Lower leg skin (tissue), 4 donors: ENCODE data around the gene PCSK5. TPM values are rescaled to one million over a fixed set of nuclear protein-coding genes. Genes with fewer than 3 reads are reported as not detected.

ENCODE experiments used
- DNase-seq, 2 donors: peaks; one replicate each; pipeline ENCODE4 v3.0.0-alpha.2; 2019; ENCODE audit warnings: low spot score in 2 of 2
- H3K4me3 ChIP-seq: fragments of 200-600 bp; sonication (generic); 2 replicates; pipeline ENCODE4 v1.5.1; 2017; ENCODE audit warnings: mild to moderate bottlenecking, low read depth; ENCODE audit not compliant: poor library complexity, severe bottlenecking
- POLR2A ChIP-seq, 2 donors: fragments of 450-650 bp; IDR thresholded peaks; one replicate each; pipeline ENCODE4 v1.6.1; 2016 to 2017; ENCODE audit warnings: antibody characterized with exemption in 2 of 2, mild to moderate bottlenecking in 1 of 2, moderate library complexity in 1 of 2
- WGBS, 2 donors: methylation state at CpG; one replicate each; pipeline ENCODE4 v1.1.5; 2018; 5-methylcytosine and 5-hydroxymethylcytosine counted together
- intact Hi-C: fragments of 100-400 bp; cut with DNase I; formaldehyde crosslinking; loops from one replicate; pipeline ENCODE4 v1.15.0; 2023; ENCODE audit warnings: low total_unique reads
- total RNA-seq, 4 donors: library from RNA; depleted of rRNA; stranded (reverse); fragments of >200 nt; gene quantifications; one replicate each; pipeline ENCODE4 v1.1.0, GENCODE V29; 2016
- TF ChIP-seq, protein P1 (sequence below), 3 donors: fragments of 450-650 bp; IDR thresholded peaks; one replicate each; pipeline ENCODE4 v1.5.1; 2016; ENCODE audit warnings: antibody characterized with exemption in 3 of 3, mild to moderate bottlenecking in 3 of 3, moderate library complexity in 2 of 3

Gene PCSK5
- total RNA-seq, 4 donors from 2014 or later, result 6.4 to 10.8 (median 9.7) TPM

DNA sequence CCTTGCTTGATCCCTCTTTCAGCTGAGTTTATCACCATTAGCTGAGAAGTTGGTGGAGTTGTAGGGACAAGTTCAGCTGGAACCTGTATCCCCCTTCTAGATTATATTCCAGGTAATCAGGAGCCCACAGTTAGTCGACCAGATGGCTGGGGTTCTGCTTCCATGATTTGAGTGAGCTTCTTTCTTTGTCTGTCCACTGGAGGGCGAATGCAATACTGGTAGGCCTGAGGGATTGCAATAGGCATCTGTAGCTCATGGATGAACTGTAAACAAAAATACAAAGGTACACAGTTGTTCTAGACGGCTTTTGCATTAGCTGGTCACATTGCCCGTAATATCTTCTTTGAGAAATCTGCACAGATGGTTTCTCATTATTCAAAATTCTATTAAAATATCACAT lies 88.9 kb downstream of the PCSK5 start:
- no peak overlapping the region for H3K4me3 ChIP-seq
- WGBS, 2 donors, result 75 to 79% methylated on average over 4 of the region's 4 CpGs
- no peak for TF ChIP-seq POLR2A (IDR thresholded peaks at IDR 0.05)
- TF ChIP-seq, protein P1, sequence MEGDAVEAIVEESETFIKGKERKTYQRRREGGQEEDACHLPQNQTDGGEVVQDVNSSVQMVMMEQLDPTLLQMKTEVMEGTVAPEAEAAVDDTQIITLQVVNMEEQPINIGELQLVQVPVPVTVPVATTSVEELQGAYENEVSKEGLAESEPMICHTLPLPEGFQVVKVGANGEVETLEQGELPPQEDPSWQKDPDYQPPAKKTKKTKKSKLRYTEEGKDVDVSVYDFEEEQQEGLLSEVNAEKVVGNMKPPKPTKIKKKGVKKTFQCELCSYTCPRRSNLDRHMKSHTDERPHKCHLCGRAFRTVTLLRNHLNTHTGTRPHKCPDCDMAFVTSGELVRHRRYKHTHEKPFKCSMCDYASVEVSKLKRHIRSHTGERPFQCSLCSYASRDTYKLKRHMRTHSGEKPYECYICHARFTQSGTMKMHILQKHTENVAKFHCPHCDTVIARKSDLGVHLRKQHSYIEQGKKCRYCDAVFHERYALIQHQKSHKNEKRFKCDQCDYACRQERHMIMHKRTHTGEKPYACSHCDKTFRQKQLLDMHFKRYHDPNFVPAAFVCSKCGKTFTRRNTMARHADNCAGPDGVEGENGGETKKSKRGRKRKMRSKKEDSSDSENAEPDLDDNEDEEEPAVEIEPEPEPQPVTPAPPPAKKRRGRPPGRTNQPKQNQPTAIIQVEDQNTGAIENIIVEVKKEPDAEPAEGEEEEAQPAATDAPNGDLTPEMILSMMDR (IDR thresholded peaks at IDR 0.05), result no peak
- no peak for DNase-seq
- intact Hi-C loops, result no loop called here

DNA sequence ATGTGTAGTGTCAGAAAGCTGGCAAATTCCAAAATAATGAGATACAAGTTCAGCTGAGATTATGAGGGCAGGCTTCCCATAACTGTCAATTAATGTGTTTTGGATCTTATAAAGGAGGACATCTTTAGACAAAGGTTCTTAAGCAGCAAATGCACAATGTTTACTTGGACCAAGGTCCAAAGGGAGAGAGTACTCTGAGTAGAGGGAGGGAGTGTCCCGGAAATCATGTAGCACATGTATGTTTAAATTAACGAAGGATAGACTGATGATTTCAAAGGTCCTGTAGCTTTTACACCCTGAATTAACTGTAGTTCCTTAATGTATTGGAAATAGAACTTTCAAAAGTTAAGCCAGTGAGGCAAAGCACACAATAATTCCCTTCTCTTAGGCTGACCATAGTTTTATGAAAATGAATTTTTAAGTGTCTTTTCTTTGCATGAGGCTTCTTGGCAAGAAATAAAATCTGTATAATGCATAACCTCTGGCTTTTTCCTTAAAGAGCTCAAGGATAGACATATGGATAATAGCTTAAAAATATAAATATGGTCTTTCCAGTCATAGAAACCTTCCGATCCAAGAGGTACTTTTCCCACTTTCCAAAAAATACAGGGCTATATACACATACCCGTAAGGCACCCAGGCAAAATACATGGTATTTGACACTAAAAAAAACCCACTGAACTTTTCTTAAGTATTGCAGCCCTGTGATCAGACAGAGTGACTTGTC lies 93.0 kb downstream of the PCSK5 start:
- intact Hi-C loops, result no loop called here
- WGBS, 2 donors, result 93 to 96% methylated on average over 4 of the region's 4 CpGs
- H3K4me3 ChIP-seq, result no peak overlapping the region
- TF ChIP-seq POLR2A (IDR thresholded peaks at IDR 0.05), result no peak
- TF ChIP-seq, protein P1 (IDR thresholded peaks at IDR 0.05), result no peak
- DNase-seq, result no peak

DNA sequence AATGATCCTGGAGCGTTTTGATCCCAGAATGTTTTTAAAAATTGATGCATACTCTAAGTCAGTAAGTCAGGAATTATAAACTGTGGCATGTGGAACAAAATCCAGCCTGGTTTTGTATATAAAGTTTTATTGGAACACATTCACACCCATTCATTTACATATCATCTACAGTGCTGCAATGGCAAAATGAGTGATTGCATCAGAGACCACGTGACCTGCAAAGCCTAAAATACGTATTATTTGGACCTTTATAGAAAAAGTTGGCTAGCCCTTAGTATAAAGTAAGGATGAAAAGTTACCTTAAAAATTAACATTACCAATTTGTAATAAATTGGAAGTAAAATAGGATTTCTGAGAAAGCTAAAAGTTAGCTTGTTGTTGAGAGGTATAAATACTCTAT lies 95.0 kb downstream of the PCSK5 start:
- TF ChIP-seq POLR2A (IDR thresholded peaks at IDR 0.05), result no peak
- TF ChIP-seq, protein P1 (IDR thresholded peaks at IDR 0.05), result no peak
- no peak overlapping the region for H3K4me3 ChIP-seq
- WGBS, 2 donors, result 63 to 86% methylated on average over 3 of the region's 3 CpGs
- no peak for DNase-seq
- intact Hi-C loops, result no loop called here

DNA sequence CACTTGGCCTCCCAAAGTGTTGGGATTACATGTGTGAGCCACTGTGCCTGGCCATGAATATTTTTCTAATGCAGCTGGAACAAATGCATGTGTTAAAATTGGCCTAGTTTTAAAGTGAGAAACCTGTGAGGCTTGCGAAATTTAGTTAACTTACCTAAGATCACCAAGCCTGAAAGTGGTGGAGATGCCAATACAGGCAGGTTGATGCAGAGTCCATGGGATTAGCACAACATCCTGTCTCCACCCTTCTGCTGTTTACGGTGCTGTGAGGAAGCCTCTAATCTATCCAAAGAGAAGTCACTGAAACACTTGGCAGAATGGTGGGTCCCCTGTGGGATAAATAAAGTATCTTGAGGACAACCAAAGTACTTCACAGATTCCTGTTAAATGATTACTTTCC lies 98.2 kb downstream of the PCSK5 start:
- 49 to 51% methylated on average over 2 of the region's 2 CpGs for WGBS, 2 donors
- TF ChIP-seq, protein P1 (IDR thresholded peaks at IDR 0.05), result no peak
- no peak for TF ChIP-seq POLR2A (IDR thresholded peaks at IDR 0.05)
- H3K4me3 ChIP-seq, result no peak overlapping the region
- intact Hi-C loops, result no loop called here
- peak in 1 of 2 donors; percentile 17 for DNase-seq

DNA sequence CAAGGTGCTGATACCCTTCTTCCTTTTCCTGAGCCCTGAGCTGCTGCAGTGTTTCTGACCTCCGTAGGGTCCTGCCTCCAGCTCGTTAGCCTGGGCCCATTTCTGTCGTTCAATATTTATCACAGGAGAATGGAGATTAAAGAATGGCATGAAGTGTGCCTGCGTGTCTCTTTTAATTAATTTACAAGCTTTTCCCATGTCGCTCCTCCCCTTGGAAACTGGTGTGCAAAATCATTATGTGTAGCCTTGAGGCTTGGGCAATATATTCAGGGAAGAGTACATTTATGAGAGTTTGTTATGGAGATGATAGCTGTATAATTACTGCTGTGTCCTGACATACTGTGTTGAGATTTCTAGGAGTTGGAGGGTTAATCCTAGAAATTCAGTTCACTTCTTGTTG lies 99.7 kb downstream of the PCSK5 start:
- DNase-seq, result no peak
- intact Hi-C loops, result no loop called here
- H3K4me3 ChIP-seq, result no peak overlapping the region
- TF ChIP-seq, protein P1 (IDR thresholded peaks at IDR 0.05), result no peak
- no peak for TF ChIP-seq POLR2A (IDR thresholded peaks at IDR 0.05)
- 57 to 60% methylated on average over 5 of the region's 5 CpGs for WGBS, 2 donors
